Neural cell (in vitro differentiated cells): ENCODE measurements around the gene RAPGEF5.

ENCODE experiments used
- CTCF ChIP-seq: fragments of 450-650 bp; IDR thresholded peaks from 2 replicates; pipeline ENCODE4 v1.5.1; 2014; ENCODE audit warnings: antibody characterized with exemption, mild to moderate bottlenecking, moderate library complexity; ENCODE audit not compliant: poor library complexity, severe bottlenecking
- EP300 ChIP-seq: fragments of 450-650 bp; conservative IDR thresholded peaks from 2 replicates; pipeline ENCODE4 v1.6.1; 2014; ENCODE audit warnings: antibody characterized with exemption, mild to moderate bottlenecking, moderate library complexity; ENCODE audit not compliant: poor library complexity, severe bottlenecking
- EZH2 ChIP-seq: fragments of 200-600, 300-800 bp; shearing (Covaris generic), sonication (generic); IDR thresholded peaks from 2 replicates; pipeline ENCODE4 v1.6.1; 2014; ENCODE audit warnings: antibody characterized with exemption, low read length, borderline replicate concordance, mild to moderate bottlenecking; ENCODE audit not compliant: insufficient read depth, poor library complexity, severe bottlenecking
- POLR2AphosphoS5 ChIP-seq: IDR thresholded peaks from 2 replicates; pipeline ENCODE4 v1.6.1; 2012
- REST ChIP-seq: IDR thresholded peaks from 2 replicates; pipeline ENCODE4 v1.6.1; 2012; ENCODE audit warnings: borderline replicate concordance
- SMC3 ChIP-seq: fragments of 450-650 bp; conservative IDR thresholded peaks from 2 replicates; pipeline ENCODE4 v1.6.1; 2014; ENCODE audit warnings: antibody characterized with exemption, mild to moderate bottlenecking, moderate library complexity; ENCODE audit not compliant: poor library complexity
- TAF1 ChIP-seq: IDR thresholded peaks from 2 replicates; pipeline ENCODE4 v1.6.1; 2012; ENCODE audit warnings: low read depth

- no peak for TF ChIP-seq EZH2
- no peak for TF ChIP-seq POLR2AphosphoS5
- TF ChIP-seq CTCF: no peak
- TF ChIP-seq EP300: no peak
- no peak for TF ChIP-seq REST
- TF ChIP-seq TAF1: no peak
- no peak for TF ChIP-seq SMC3
These were observed 182.4 kb downstream of the RAPGEF5 start for GRCh38 chr7:22174574-22174953.
